ENCODE data around the gene RNF182.
A peak's percentile ranks its signal among the peaks of the same experiment; 100 is the strongest.
"Not testable (repeated sequence)": the region's sequence is repeated elsewhere in the genome, so short reads cannot be mapped to it uniquely, and the experiment has no call there.

RNF182 gene, protein sequence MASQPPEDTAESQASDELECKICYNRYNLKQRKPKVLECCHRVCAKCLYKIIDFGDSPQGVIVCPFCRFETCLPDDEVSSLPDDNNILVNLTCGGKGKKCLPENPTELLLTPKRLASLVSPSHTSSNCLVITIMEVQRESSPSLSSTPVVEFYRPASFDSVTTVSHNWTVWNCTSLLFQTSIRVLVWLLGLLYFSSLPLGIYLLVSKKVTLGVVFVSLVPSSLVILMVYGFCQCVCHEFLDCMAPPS

DNA sequence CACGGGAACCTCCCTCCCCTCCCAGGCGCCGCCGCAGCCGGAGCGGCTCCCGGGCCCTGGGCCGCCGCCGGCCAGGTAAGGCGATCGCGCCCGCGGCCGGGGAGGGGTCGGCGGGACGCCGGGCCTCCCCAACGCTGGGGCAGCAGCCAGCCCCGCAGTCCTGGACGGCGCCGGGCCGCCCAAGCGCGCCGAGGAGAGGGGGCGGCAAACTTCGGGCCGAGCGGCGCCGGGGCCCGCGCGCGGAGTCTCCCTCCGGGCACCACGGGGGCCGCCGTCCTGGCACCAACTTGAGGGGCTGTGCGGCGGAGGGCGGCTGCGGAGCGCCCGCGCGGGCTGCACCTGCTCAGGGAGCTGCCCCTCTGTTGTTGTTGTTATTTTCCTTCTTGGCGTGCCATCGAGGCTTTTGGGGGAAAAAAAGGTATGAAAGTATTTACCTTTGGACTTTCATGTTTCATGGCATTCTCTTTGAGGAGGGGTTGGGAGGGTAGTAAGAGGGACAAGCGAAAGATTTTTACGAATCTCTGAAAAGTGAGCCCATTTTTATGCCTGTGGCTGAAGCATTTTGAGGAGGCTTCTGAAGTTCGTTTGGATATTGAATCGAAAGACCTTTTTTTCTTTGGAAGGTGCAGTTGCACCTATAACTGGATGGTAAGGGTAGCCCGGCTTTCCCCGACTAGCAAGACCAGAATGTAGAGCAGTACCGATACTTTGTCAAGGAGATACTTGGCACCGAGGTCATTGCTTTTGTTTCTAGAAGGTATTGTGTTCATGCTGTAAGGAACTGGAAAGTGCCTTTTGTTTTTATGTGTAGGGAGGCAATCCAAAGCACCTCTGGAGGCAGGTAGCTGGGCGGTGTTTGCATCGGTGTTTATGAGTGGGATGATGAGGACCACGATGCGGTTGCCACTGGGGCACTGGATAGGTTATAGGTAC, at the start of gene RNF182:
Gene RNF182, plus strand, starts transcription at position 4 of the 933 bp plus-strand sequence. CDS start 52,168 bp downstream, outside the sequence.
- DNase-seq (ENCODE audit: low read depth in 3 of 3, low spot score in 1 of 3): peak in 1 of 3 donors; percentile 25

DNA sequence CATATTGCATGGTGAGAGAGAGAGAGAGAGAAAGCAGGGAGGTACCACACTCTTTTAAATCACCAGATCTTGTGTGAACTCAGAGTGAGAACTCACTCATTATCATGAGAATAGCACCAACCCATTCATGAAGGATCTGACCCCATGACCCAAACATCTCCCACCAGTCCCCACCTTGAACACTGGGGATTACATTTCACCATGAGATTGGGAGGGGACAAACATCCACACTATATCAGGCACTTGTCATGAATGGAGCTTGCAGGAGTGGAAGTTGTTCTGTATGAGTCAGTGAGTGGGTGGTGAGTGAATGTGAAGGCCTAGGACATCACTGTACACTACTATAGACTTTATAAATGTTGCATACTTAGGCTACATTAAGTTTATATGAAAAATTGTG, 47.7 kb upstream of the RNF182 start:
- DNase-seq (ENCODE audit: low read depth in 3 of 3, low spot score in 1 of 3): no peak

DNA sequence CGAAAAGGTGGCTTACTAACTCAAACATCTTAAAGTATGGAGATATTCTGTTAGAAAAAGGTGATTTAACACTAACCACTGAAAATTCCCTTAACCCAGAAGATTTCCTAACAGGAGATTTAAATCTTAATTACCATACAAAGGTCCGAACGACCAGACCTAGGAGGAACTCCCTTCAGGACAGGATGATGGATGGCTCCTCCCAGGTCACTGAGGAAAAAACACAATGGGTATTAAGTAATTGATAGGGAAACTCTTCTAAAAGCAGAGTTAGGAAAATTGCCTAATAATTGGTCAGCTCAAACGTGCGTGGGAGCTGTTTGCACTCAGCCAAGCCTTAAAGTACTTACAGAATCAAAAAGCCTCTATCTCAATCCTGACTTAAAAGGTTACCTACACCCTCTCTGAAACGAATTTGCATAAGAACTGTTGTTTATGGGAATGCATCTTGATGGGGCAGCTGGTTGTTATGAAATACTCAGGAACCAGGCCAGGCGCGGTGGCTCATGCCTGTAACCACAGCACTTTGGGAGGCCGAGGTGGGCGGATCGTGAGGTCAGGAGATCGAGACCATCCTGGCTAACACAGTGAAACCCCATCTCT, 44.6 kb upstream of the RNF182 start:
- DNase-seq (ENCODE audit: low read depth in 3 of 3, low spot score in 1 of 3): not testable (repeated sequence)

DNA sequence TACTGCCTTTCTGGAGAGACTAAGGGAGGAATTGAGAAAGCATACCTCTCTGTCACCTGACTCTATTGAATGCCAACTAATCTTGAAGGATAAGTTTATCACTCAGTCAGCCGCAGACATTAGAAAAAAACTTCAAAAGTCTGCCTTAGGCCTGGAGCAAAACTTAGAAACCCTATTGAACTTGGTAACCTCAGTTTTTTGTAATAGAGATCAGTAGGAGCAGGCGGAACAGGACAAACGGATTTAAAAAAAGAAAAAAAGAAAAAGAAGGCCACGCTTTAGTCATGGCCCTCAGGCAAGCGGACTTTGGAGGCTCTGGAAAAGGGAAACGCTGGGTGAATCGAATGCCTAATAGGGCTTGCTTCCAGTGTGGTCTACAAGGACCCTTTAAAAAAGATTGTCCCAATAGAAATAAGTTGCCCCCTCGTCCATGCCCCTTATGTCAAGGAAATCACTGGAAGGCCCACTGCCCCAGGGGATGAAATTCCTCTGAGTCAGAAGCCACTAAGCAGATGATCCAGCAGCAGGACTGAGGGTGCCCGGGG, 43.1 kb upstream of the RNF182 start:
- DNase-seq (ENCODE audit: low read depth in 3 of 3, low spot score in 1 of 3): no peak

DNA sequence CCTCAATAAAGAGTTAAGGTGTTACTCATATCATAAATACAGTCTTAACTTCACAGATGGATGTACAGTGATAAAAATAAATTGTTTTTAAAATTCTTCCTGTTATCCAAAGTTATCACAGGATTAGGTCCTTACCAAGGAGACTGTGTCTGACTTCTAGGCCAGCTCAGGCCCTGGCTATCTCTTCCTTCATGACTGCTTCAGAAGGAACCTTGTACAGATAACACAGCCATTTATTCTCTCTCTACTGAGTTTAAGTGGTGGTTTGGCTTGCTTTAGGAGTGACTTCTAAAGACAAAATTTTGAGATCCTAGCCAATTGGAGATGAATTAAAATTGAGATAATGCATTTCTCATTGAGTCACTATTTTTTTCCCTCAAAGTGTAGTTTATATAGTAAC, 40.8 kb upstream of the RNF182 start:
- DNase-seq (ENCODE audit: low read depth in 3 of 3, low spot score in 1 of 3): no peak

DNA sequence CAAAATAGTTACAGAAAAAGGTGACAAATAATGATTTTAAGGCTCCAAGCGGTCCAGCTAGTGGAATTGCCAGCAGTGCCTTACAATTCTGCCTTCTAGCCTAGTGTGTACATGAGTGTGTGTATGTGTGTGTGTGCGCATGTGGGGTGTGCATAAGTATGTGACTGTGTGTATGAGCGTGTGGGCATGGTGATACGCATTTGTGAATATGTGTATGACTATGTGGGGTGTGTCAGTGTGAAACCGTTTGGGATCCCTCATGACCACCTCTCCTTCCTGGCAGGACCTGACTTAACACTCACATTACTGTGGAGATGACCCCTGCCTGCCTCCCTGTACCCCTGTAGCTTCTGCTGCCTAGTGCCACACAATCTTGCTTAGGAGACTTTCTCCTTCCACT, 40.4 kb upstream of the RNF182 start:
- no peak for DNase-seq (ENCODE audit: low read depth in 3 of 3, low spot score in 1 of 3)

DNA sequence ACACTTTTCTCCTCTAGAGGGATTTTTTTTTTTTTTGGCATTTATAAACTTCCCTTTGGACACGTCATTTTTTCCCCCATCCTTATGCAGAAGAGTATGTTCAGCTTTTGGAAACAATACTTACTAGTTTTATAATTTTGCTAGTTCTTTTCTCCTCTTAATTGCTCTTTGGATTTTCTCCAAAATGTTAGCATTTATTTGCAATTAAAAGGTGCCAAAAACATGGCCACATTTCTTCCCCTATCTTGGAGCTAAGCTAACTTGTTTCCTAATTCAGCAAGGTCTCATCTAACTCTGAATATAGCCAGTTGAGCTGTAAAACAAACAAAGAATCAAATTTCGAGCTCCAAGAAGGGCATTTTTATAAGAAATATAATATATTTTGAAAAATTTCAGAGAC, 39.2 kb upstream of the RNF182 start:
- no peak for DNase-seq (ENCODE audit: low read depth in 3 of 3, low spot score in 1 of 3)

DNA sequence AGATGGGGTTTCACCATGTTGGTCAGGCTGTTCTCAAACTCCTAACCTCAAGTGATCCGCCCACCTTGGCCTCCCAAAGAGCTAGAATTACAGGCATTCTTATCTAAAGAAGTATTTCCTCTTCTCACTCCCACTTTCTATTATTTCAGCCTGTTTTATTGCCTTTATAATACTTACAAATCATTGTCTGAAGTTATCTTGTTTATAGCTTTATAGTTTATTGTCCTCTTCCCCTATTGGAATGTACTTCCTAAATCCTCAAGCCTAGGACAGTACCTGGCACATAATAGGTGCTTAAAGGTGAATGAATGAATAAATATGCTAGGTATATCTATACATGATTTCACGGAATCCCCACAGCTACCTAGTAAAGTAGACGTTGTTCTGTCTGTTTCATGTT, 37.8 kb upstream of the RNF182 start:
- DNase-seq (ENCODE audit: low read depth in 3 of 3, low spot score in 1 of 3): no peak

DNA sequence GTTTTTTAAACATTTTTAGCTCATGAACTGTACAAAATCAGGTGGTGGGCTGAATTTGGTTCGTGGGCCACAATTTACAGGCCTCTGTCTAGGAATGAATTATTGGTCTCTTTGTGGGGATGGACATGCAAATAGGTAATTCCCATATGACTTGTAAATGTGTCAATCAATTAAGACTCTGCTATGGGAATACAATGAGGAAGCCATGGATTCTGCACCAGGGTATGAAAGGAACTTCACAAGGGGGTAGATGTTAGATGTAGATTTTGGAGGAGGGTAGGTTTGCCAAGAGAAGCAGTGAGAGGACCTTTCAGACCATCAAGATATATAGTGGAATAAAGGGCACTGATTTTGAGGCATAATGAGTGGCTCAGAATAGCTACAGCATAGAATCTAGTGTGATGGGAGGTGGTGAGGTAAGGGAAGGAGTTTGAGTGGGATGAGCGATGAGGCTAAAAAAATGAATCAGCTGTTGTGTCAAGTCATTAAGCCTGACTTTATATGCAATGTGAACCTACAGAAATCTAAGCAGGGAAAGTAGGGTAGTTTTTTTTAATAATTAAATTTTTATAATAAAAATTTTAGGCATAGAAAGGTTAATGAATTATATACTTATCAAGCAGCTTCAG, 32.6 kb upstream of the RNF182 start:
- DNase-seq (ENCODE audit: low read depth in 3 of 3, low spot score in 1 of 3): no peak

DNA sequence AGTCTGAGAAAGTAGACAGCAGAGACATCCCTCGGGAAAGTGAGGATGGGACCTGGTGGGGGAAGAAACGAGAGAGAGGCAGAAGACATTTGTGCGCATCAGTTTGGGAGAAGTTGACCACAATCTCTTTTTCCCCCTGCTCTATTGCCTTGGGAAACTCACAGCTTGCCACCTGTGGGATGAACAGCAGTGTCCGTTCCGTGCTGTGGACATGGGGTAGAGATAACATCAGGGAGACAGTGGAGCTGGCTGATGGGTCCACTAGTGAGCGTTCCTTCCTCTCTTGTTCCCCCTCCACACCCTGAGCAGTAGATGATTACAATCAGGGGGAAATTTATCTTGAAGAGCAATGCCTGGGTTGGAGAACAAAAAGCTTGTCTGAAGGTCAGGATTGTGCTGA, 21.8 kb upstream of the RNF182 start:
- DNase-seq (ENCODE audit: low read depth in 3 of 3, low spot score in 1 of 3): no peak

DNA sequence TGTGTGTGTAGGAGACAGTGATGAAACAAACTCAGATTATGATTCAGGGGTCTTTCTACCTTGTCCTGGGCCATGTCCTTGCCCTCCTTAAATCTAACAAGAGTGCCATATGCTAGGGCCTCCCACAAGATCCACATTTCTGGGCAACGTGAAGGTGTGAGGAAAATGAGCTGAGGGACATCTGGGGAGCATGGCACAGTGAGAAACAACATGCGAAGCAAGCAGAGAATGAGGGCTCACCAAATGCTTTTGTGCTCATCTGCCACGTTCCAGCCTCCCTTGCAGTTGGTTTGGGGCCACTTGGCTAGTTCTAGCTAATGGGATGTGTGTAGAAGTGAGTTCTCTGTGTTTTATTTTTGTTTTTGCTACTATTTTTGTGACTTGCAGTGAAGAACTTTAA, 21.4 kb upstream of the RNF182 start:
- DNase-seq (ENCODE audit: low read depth in 3 of 3, low spot score in 1 of 3): no peak

DNA sequence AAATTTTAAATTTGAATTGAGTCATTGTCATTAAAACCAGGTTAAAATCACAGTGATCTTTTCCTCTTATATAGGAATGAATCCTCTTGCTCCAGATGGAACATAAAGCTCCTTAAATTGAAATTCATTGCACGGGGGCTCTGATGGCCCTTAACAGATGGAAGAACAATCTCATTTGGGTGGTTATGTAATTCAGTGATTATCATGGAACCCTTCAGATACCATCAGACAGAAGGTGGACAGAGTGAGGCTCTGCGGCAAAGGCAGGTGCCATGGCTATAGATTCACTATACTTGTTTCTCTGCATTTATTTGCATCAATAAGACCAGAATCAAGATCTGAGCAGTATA, 17.8 kb upstream of the RNF182 start:
- DNase-seq (ENCODE audit: low read depth in 3 of 3, low spot score in 1 of 3): no peak

DNA sequence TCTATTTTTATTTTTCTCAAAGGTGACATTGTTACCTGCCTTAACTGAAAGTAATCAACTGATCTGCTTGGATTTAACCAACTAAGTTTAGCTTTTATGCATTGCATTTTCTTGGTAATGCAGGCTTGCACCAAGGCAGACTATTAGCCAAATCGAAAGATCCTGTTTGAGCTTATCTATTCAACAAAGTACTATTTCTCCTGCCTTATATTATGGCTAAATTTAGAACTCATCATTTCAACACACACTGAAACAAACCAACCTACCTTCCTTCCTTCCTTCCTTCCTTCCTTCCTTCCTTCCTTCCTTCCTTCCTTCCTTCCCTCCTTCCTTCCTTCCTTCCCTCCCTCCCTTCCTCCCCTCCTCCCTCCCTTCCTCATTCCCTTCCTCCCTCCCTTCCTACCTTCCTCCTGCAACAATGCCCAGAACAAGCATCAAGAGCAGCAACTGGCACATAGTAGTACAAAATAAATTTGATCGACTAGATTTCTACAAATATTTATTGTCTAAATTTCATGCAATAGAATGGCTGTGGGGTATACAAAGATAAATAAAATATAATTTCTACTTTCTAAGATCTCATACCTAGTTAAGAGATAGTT, 17.0 kb upstream of the RNF182 start:
- no peak for DNase-seq (ENCODE audit: low read depth in 3 of 3, low spot score in 1 of 3)

DNA sequence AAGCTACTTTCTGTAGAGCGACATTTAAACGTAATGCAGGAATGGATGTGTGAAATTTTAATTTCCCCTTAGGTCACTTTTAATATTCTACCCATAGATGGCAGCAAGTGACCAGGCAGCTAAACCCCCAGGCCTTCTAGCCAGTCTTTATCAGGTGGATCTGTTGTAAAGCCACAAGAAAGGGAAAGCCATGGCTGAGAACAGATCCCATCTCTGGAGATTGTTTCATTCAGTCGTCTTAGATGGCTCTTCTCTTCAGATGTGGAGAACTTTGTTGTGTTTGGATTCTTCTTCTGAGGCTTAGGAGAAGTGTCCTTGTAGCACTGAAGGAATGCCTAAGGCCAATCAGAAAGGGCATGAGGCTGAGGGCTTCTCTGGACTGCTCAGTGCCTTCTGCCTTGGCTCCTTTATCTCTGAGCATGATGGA, 15.8 kb upstream of the RNF182 start:
- DNase-seq (ENCODE audit: low read depth in 3 of 3, low spot score in 1 of 3): peak in 1 of 3 donors; percentile 13

DNA sequence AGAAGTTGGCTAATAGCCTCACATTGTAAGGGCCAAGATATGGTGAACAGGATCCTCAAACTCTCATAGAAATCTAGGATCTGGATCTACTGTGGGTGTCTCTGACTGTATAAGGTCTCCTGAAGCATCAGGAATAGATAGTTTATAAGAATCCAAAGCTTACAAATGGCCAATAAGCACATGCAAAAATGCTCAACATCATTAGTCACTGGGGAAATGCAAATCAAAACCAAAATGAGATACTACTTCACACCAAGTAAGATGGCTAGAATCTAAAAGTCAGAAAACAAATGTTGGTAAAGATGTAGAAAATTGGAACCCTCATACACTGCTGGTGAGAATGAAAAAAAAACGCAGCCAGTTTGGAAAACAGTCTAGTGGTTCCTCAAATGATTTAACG, 14.3 kb upstream of the RNF182 start:
- DNase-seq (ENCODE audit: low read depth in 3 of 3, low spot score in 1 of 3): no peak

DNA sequence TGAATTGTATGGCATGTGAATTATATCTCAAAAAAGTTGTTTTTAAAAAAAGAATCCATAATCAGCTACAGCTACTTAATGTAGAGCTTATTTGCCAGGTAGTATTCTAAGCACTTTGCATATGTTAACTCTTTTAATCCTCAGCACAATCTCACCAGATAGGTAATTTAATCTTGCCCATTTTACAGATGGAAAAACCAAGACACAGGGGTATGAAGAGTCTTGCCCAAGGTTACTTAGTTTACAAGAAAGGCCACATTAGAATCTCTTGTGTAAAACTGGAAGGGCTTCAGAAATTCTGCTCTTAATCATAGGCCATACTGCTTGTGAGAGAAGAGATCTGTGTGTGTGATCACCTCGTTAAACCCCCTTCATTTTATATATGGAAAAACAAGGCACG, 13.4 kb upstream of the RNF182 start:
- DNase-seq (ENCODE audit: low read depth in 3 of 3, low spot score in 1 of 3): no peak

DNA sequence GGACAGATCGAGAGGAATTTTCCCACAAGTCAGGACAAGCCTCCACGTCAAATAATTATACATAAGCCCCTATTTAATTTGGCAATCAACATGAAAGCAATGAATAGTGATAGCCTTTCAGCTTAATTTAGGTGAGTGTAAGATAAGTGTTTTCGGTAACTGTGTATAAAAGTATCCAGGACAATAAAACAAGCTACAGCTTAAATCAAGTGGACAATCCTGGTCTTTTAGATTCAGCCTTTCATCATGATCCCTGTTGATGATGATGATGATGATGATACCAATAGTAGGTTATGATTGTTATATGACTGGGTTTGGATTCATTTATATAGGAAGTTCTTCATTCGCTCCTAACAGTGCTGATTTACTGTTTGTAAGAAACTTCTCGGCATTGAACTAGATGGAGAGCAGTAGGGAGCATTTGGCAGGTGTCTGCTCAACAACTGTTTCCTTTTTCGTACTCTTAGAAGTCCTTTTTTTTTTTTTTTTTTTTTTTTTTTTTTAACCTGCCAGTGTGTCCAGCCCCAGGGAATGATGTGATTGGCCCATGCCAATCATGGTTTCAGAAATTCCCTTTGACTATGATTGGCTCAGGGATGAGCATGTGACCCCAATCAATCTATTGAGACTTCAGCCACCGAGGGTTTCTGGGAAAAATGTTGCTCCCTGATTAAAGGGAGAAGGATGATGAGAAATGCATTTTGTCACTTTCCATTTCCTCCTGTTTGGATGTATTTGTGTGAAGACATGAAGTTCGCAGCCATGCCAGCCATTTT, 11.3 kb upstream of the RNF182 start:
- DNase-seq (ENCODE audit: low read depth in 3 of 3, low spot score in 1 of 3): no peak

DNA sequence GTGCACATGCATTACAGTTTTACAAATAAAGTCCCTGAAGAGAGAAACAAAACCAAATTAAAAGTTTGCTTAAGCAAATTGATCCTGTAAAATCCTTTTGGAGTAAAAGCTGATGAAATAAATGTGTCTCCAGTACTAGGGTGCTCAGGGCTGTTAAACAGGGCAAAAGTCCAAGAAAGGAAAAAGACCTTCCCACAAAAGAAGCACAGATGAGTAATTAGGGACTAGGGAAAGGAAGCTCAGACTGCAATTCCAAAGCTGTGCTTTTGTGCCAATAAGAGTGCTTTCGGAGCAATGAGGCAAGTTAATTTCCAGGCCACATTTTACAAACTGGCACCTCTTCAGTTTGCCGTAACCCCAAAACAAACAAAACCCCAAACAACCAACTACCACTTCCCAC, 10.4 kb upstream of the RNF182 start:
- DNase-seq (ENCODE audit: low read depth in 3 of 3, low spot score in 1 of 3): no peak

DNA sequence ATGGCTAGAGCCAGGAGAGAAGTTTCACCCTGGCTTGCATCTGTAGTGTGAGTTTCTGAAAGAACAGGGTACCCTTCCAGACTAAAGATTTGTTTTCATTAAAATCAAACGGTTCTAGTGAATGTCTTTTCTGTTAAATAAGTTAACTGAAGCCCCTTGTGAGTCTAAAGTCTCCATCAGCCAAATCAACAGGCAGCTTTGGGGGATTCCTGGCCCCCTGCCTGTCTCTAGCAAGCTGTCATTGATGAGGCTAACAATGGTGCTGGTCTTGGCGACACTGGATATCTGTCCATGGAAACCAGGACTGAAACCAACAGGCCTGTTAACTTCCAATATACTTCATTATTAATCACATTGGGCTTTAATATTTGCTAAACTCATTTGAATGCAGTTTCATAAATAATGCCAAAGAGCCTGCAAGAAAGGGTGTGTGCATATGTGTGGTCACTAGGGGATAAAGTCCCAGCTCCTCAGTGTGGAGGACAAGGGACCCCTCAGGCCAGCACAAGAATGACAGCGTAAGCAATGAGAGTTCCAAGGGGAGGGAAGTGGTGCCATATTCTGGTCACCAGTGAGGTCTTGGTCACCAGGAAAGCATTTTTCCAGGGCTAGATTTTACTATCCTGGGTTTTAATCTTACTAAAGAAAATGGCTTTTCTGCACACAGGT, 9.1 kb upstream of the RNF182 start:
- DNase-seq (ENCODE audit: low read depth in 3 of 3, low spot score in 1 of 3): no peak

Data from stimulated activated CD4-positive, alpha-beta T cell treated with anti-CD3 and anti-CD28 coated beads, TNF-alpha, amount 100 ng/mL, for 1 hour (primary cell).